RWPE2 (cell line): ENCODE data around the gene RPS5.

Source experiments
- ATAC-seq: fragments of 200-7000 bp; cut with Tn5 transposase; 3 replicates; pipeline ENCODE4 v1.9.1; 2021; ENCODE audit warnings: low read depth
- DNase-seq: peaks from one replicate; pipeline ENCODE4 v3.0.0-alpha.2; 2020; ENCODE audit warnings: low spot score
- H3K27ac ChIP-seq: fragments of 450-650 bp; 2 replicates; pipeline ENCODE4 v1.5.1; 2017; ENCODE audit warnings: mild to moderate bottlenecking; ENCODE audit not compliant: poor library complexity, severe bottlenecking
- H3K27me3 ChIP-seq: fragments of 250-450 bp; sonication (Bioruptor Pico); 2 replicates; pipeline ENCODE4 v1.5.1; 2021; ENCODE audit warnings: mild to moderate bottlenecking, moderate library complexity; ENCODE audit not compliant: insufficient read depth, poor library complexity, severe bottlenecking
- H3K36me3 ChIP-seq: fragments of 250-450 bp; sonication (Bioruptor Pico); 2 replicates; pipeline ENCODE4 v1.5.1; 2020; ENCODE audit warnings: low read depth, mild to moderate bottlenecking, moderate library complexity
- H3K4me1 ChIP-seq: fragments of 250-450 bp; sonication (Bioruptor Pico); 2 replicates; pipeline ENCODE4 v1.5.1; 2021; ENCODE audit warnings: mild to moderate bottlenecking, moderate library complexity; ENCODE audit not compliant: insufficient read depth, poor library complexity, severe bottlenecking
- H3K4me3 ChIP-seq: fragments of 250-450 bp; sonication (Bioruptor Pico); 2 replicates; pipeline ENCODE4 v1.5.1; 2021; ENCODE audit warnings: mild to moderate bottlenecking, moderate library complexity; ENCODE audit not compliant: severe bottlenecking
- H3K9me3 ChIP-seq: fragments of 250-450 bp; sonication (Bioruptor Pico); 2 replicates; pipeline ENCODE4 v1.5.1; 2021; ENCODE audit warnings: mild to moderate bottlenecking, moderate library complexity; ENCODE audit not compliant: severe bottlenecking
- TF ChIP-seq, protein P1 (sequence below): fragments of 450-650 bp; IDR thresholded peaks from one replicate; pipeline ENCODE4 v1.5.1; 2017; ENCODE audit warnings: mild to moderate bottlenecking, moderate library complexity; ENCODE audit not compliant: poor library complexity, severe bottlenecking

Gene RPS5

GRCh38 chr19:58386576-58387337 lies at the start of gene RPS5:
RPS5 (plus strand) TSS chr19:58387269; CDS start chr19:58388138, 869 bp downstream.
- TF ChIP-seq, protein P1, sequence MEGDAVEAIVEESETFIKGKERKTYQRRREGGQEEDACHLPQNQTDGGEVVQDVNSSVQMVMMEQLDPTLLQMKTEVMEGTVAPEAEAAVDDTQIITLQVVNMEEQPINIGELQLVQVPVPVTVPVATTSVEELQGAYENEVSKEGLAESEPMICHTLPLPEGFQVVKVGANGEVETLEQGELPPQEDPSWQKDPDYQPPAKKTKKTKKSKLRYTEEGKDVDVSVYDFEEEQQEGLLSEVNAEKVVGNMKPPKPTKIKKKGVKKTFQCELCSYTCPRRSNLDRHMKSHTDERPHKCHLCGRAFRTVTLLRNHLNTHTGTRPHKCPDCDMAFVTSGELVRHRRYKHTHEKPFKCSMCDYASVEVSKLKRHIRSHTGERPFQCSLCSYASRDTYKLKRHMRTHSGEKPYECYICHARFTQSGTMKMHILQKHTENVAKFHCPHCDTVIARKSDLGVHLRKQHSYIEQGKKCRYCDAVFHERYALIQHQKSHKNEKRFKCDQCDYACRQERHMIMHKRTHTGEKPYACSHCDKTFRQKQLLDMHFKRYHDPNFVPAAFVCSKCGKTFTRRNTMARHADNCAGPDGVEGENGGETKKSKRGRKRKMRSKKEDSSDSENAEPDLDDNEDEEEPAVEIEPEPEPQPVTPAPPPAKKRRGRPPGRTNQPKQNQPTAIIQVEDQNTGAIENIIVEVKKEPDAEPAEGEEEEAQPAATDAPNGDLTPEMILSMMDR = no peak
- Histone ChIP-seq H3K36me3 (peaks cover 44% of the 10 kb centered on the region), H3K4me1 (peaks cover 9% of the 10 kb centered on the region), H3K4me3 (peak within 1 kb of the TSS; percentile 62), H3K27ac (peak within 1 kb of the TSS; percentile 88), H3K9me3 (no peaks in the 10 kb centered on the region), H3K27me3 (no peaks in the 10 kb centered on the region)
- peak; percentile 94 for DNase-seq
- ATAC-seq = peak; percentile 85

- Histone ChIP-seq H3K4me1 (no peaks in the 10 kb centered on the region), H3K9me3 (no peaks in the 10 kb centered on the region), H3K4me3 (no peak overlapping the region), H3K36me3 (peaks cover 6% of the 10 kb centered on the region), H3K27me3 (no peaks in the 10 kb centered on the region), H3K27ac (no peak overlapping the region)
- ATAC-seq (no peak), DNase-seq (no peak)
- TF ChIP-seq, protein P1 = no peak
Measured at GRCh38 chr19:58338336-58338735, 48.7 kb upstream of the RPS5 start.

DNA sequence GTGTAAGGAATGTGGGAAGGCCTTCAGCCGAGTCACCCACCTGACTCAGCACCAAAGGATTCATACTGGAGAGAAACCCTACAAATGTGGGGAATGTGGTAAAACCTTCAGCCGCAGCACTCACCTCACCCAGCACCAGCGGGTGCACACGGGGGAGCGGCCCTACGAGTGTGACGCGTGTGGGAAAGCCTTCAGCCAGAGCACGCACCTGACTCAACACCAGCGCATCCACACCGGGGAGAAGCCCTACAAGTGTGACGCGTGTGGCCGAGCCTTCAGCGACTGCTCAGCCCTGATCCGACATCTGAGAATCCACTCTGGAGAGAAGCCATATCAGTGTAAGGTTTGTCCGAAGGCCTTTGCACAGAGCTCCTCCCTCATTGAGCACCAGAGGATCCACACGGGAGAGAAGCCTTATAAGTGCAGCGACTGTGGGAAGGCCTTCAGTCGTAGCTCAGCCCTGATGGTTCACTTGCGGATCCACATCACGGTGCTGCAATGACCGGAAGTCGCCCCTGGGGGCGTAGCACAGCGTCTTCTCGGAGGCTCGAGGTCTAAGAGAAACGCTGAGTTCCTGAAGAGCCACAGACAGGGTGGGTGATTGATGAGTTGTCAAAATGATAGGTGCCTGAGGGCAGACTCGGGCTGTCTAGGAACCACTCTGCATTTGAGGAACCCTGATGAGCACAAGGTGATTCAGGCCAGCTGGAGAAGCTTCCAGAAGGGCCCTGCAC lies 48.1 kb upstream of the RPS5 start:
- Histone ChIP-seq H3K4me1 (no peaks in the 10 kb centered on the region), H3K9me3 (no peaks in the 10 kb centered on the region), H3K4me3 (no peak overlapping the region), H3K27ac (no peak overlapping the region), H3K27me3 (no peaks in the 10 kb centered on the region), H3K36me3 (peaks cover 6% of the 10 kb centered on the region)
- ATAC-seq = peak; percentile 45; the same call in 2 of the 3 replicates
- TF ChIP-seq, protein P1 = no peak
- no peak for DNase-seq

DNA sequence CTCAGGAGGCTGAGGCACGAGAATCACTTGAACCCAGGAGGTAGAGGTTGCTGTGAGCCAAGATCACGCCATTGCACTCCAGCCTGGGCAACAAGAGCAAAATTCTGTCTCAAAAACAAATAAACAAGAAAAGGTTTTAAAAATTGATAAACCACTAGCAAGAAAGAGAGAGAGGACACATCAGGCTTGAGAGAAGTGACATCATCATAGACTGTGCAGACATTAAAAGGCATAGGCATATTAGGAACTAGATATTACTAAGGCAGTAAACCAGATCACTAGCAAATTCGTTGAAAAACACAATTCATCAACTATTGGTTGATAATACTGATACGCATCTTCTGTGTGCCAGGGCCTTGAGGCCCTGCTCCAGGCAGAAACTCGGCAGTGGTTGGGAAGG lies 41.5 kb upstream of the RPS5 start:
- no peak for ATAC-seq
- no peaks in the 10 kb centered on the region for H3K27me3 ChIP-seq
- no peak for DNase-seq
- TF ChIP-seq, protein P1 = no peak
- no peaks in the 10 kb centered on the region for H3K9me3 ChIP-seq
- no peak overlapping the region for H3K4me3 ChIP-seq
- H3K27ac ChIP-seq = no peak overlapping the region
- H3K4me1 ChIP-seq = peaks cover 5% of the 10 kb centered on the region
- no peaks in the 10 kb centered on the region for H3K36me3 ChIP-seq
